Keratinocyte (primary cell): ENCODE data around the gene ASCL1. TPM values are rescaled to one million over a fixed set of nuclear protein-coding genes. Genes with fewer than 3 reads are reported as not detected.

Source experiments
- DNase-seq: peaks from one replicate; pipeline ENCODE4 v3.0.0-alpha.2; 2011; ENCODE audit warnings: low read depth, missing footprints, low spot score
- FAIRE-seq: peaks from 2 replicates; lab custom pipeline; 2011; peaks lifted over from hg19 to GRCh38; lab: Jason Lieb, UNC
- H2AFZ ChIP-seq: 2 replicates; pipeline ENCODE4 v1.6.0; 2012; ENCODE audit warnings: low read length, control low read depth, inconsistent platforms; ENCODE audit not compliant: control insufficient read depth
- H3K27ac ChIP-seq: 2 replicates; pipeline ENCODE4 v1.5.1; 2011; ENCODE audit warnings: low read length; ENCODE audit not compliant: control insufficient read depth, insufficient read depth
- H3K27me3 ChIP-seq: 3 replicates; pipeline ENCODE4 v1.6.0; 2011; ENCODE audit warnings: low read length; ENCODE audit not compliant: control insufficient read depth, insufficient read depth; ENCODE audit errors: extremely low read depth
- H3K36me3 ChIP-seq, 2 experiments: 2 replicates in 1 of 2; 3 replicates in 1 of 2; pipeline ENCODE4 v1.5.1; 2011; ENCODE audit warnings: low read length in 2 of 2, mild to moderate bottlenecking in 1 of 2; ENCODE audit not compliant: control insufficient read depth in 2 of 2, insufficient read depth in 2 of 2; ENCODE audit errors: extremely low read depth in 1 of 2
- H3K4me1 ChIP-seq: 3 replicates; pipeline ENCODE4 v1.5.1; 2011; ENCODE audit warnings: low read length; ENCODE audit not compliant: control insufficient read depth, insufficient read depth; ENCODE audit errors: extremely low read depth
- H3K4me2 ChIP-seq: 3 replicates; pipeline ENCODE4 v1.6.0; 2011; ENCODE audit warnings: low read depth, low read length; ENCODE audit not compliant: control insufficient read depth, insufficient read depth; ENCODE audit errors: extremely low read depth
- H3K4me3 ChIP-seq, 3 experiments: fragments of 200-600 bp in 1 of 3; sonication (generic) in 1 of 3; 2 replicates in 2 of 3; 3 replicates in 1 of 3; pipeline ENCODE4 v1.5.1; 2011 to 2016; ENCODE audit warnings: low read length in 3 of 3, mild to moderate bottlenecking in 3 of 3, control low read depth in 2 of 3, inconsistent platforms in 1 of 3, low read depth in 1 of 3, mixed read lengths in 1 of 3, mixed run types in 1 of 3, moderate library complexity in 1 of 3; ENCODE audit not compliant: control insufficient read depth in 2 of 3, insufficient read depth in 2 of 3; ENCODE audit errors: extremely low read depth in 1 of 3
- H3K79me2 ChIP-seq: 2 replicates; pipeline ENCODE4 v1.6.0; 2012; ENCODE audit warnings: low read length; ENCODE audit not compliant: control insufficient read depth, insufficient read depth
- H3K9ac ChIP-seq: 3 replicates; pipeline ENCODE4 v1.6.0; 2011; ENCODE audit warnings: low read length; ENCODE audit not compliant: control insufficient read depth, insufficient read depth; ENCODE audit errors: extremely low read depth
- H3K9me1 ChIP-seq: 3 replicates; pipeline ENCODE4 v1.6.0; 2011; ENCODE audit warnings: low read length; ENCODE audit not compliant: control insufficient read depth, insufficient read depth; ENCODE audit errors: extremely low read depth
- H3K9me3 ChIP-seq: 2 replicates; pipeline ENCODE4 v1.5.1; 2012; ENCODE audit warnings: low read depth, low read length; ENCODE audit not compliant: control insufficient read depth
- H4K20me1 ChIP-seq: 3 replicates; pipeline ENCODE4 v1.6.0; 2011; ENCODE audit warnings: low read length; ENCODE audit not compliant: control insufficient read depth, insufficient read depth; ENCODE audit errors: extremely low read depth
- EZH2 ChIP-seq: IDR thresholded peaks from one replicate; pipeline ENCODE4 v1.6.1; 2012; ENCODE audit warnings: inconsistent platforms, mild to moderate bottlenecking, low read length, moderate library complexity
- dilution Hi-C: fragments of 300-500 bp; cut with MboI; formaldehyde crosslinking; loops from one replicate; pipeline ENCODE4 v1.7.0; 2020; ENCODE audit warnings: low sequenced_read_pairs; ENCODE audit not compliant: extremely low pct_ligation_motif_present
- polyA plus RNA-seq, 5 experiments: library from polyadenylated mRNA; depleted of rRNA in 3 of 5; stranded (reverse) in 3 of 5; stranded (forward) in 1 of 5; unstranded in 1 of 5; fragments of >200 nt; gene quantifications; 1 replicate in 1 of 5; 2 replicates in 3 of 5; 3 replicates in 1 of 5; pipeline versions ENCODE4 v1.2.1 to v1.2.3, GENCODE V29; 2011 to 2012; ENCODE audit warnings: missing spikeins in 2 of 5, low read depth in 1 of 5, low replicate concordance in 1 of 5
- TF ChIP-seq, protein P1 (sequence below), 3 experiments: IDR thresholded peaks in 1 of 3; conservative IDR thresholded peaks in 1 of 3; optimal IDR thresholded peaks in 1 of 3; 2 replicates in 2 of 3; 3 replicates in 1 of 3; pipeline versions ENCODE3 to v1.5.1; 2011; ENCODE audit warnings: low read length in 3 of 3, mild to moderate bottlenecking in 3 of 3, moderate library complexity in 2 of 3, control low read depth in 1 of 3, inconsistent platforms in 1 of 3; ENCODE audit not compliant: insufficient read depth in 2 of 3; ENCODE audit errors: extremely low read depth in 1 of 3

The ASCL1 gene
- polyA plus RNA-seq, 1 donor (not counting 4 experiments of a cell fraction or from before 2014, with no cell fraction given): not detected

DNA sequence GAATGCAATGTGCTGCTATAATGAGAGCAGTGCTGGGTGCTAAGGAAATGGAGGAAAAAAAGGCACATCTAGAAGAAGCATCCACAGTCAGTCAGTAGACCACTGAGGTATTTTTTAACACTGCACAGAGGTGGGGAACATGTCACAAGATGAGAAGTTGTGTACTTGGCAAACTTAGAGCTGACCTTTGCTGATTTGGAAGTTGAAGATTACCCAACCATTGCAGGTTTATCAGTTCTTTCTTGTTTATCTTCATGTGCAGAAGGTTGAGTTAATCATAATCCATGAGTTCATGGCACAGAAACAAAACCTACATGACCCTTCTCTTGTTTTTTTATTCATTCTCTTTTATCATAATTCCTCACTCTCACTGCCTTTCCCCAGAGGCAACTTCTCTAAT is 37.2 kb upstream of the ASCL1 start:
- H3K36me3 ChIP-seq: no peaks in the 10 kb centered on the region
- FAIRE-seq: no peak
- H3K4me1 ChIP-seq: no peaks in the 10 kb centered on the region
- dilution Hi-C loops: no loop called here
- H3K27me3 ChIP-seq: no peaks in the 10 kb centered on the region
- H3K79me2 ChIP-seq: no peaks in the 10 kb centered on the region
- H3K27ac ChIP-seq: no peak overlapping the region
- H3K9me1 ChIP-seq: no peaks in the 10 kb centered on the region
- DNase-seq: no peak
- no peak overlapping the region for H2AFZ ChIP-seq
- TF ChIP-seq, protein P1, sequence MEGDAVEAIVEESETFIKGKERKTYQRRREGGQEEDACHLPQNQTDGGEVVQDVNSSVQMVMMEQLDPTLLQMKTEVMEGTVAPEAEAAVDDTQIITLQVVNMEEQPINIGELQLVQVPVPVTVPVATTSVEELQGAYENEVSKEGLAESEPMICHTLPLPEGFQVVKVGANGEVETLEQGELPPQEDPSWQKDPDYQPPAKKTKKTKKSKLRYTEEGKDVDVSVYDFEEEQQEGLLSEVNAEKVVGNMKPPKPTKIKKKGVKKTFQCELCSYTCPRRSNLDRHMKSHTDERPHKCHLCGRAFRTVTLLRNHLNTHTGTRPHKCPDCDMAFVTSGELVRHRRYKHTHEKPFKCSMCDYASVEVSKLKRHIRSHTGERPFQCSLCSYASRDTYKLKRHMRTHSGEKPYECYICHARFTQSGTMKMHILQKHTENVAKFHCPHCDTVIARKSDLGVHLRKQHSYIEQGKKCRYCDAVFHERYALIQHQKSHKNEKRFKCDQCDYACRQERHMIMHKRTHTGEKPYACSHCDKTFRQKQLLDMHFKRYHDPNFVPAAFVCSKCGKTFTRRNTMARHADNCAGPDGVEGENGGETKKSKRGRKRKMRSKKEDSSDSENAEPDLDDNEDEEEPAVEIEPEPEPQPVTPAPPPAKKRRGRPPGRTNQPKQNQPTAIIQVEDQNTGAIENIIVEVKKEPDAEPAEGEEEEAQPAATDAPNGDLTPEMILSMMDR (optimal IDR thresholded peaks at IDR 0.05 in 1 of 3, IDR thresholded peaks at IDR 0.05 in 1 of 3, conservative IDR thresholded peaks at IDR 0.05 in 1 of 3; ENCODE audit: extremely low read depth in 1 of 3, insufficient read depth in 2 of 3, low read length in 3 of 3): no peak
- TF ChIP-seq EZH2: no peak
- no peak overlapping the region for H3K4me3 ChIP-seq
- no peak overlapping the region for H3K4me2 ChIP-seq
- no peaks in the 10 kb centered on the region for H3K9me3 ChIP-seq
- no peak overlapping the region for H3K9ac ChIP-seq
- H4K20me1 ChIP-seq: no peaks in the 10 kb centered on the region

DNA sequence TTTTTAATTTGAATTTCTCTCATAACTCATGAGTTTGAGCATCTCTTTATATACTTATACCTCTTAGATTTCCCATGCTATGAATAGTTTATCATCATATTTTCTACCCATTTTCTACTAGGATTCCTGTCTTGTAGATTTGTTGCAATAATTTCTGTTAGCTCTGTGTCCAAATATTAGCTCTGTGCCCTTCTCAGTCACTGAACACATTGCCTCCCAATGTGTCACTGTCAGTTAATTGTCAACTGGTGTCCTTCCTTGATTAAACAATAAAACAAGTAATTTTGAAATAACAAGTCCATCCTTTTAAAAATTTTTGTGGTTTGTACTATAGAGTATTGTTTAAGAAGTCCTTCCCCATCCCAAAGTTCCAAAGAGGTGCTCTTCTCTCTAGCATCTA is 36.2 kb upstream of the ASCL1 start:
- Histone ChIP-seq H3K27me3 (no peaks in the 10 kb centered on the region), H3K9me1 (no peaks in the 10 kb centered on the region), H3K27ac (no peak overlapping the region), H4K20me1 (no peaks in the 10 kb centered on the region), H3K4me1 (no peaks in the 10 kb centered on the region), H3K9ac (no peak overlapping the region), H3K4me3 (no peak overlapping the region), H2AFZ (no peak overlapping the region), H3K36me3 (no peaks in the 10 kb centered on the region), H3K9me3 (no peaks in the 10 kb centered on the region), H3K4me2 (no peak overlapping the region), H3K79me2 (no peaks in the 10 kb centered on the region)
- DNase-seq (no peak), FAIRE-seq (no peak)
- TF ChIP-seq, protein P1 (optimal IDR thresholded peaks at IDR 0.05 in 1 of 3, IDR thresholded peaks at IDR 0.05 in 1 of 3, conservative IDR thresholded peaks at IDR 0.05 in 1 of 3; ENCODE audit: extremely low read depth in 1 of 3, insufficient read depth in 2 of 3, low read length in 3 of 3): no peak
- no peak for TF ChIP-seq EZH2
- dilution Hi-C loops: no loop called here
